Jurkat, Clone E6-1 (cell line): Measurements from ENCODE around the gene TAB3.
"Not testable (repeated sequence)": the region's sequence is repeated elsewhere in the genome, so short reads cannot be mapped to it uniquely, and the experiment has no call there.

Experiments used
- DNase-seq: peaks from one replicate; pipeline ENCODE4 v3.0.0-alpha.2; 2011; ENCODE audit warnings: low read depth, low spot score
- H3K4me3 ChIP-seq: 2 replicates; pipeline ENCODE4 v1.5.1; 2011; ENCODE audit warnings: mild to moderate bottlenecking, low read length, control low read depth, moderate library complexity

The TAB3 gene

DNA sequence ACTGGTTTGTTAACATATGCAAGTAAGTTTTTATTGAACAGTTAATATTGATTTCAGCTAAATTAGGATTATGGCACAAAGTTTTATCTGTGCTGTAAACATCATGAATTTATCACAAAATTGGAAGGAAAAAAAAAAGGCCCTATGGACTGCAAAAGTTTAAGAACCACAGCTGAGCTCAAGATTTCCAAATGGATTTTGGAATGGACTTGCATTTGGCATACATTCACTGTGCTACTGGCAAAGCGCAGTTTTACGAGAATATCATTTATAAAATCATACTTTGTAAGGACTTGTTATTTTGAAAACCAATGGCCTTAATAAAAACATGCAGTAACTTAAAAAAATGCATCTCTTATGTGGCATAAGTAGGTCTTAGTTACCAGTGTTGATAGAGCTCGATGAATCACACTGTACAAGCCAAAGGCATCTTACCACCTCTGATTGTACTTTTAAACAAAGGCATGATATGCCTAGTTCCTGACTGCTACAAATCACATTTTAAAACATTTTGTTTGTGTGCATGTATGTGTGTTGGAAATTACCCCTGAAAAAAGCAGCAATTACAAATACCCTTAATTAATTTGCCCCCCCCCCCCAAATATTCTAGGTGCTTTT, 58.6 kb downstream of the TAB3 start:
- no peak overlapping the region for H3K4me3 ChIP-seq
- DNase-seq: no peak

DNA sequence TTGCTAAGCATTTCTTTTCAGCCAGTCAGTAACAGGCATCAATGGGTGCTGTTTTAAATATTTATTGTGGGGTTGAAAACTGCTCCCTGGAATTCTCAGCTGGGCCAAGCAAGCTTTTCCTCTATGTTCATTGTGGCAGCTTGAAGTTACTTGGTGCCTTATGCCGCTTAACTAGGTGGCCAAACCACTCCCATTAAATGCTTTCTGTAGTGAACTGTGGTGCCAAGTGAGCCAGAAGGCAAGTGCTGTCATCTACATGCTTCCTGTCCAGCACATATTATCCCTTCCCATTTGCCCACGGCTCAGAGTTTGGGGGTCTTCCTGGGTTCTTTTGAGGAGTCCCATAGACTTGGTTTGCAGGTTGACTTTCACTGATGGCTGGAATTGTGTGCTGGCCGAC, 64.8 kb downstream of the TAB3 start:
- H3K4me3 ChIP-seq: no peak overlapping the region
- DNase-seq: no peak

DNA sequence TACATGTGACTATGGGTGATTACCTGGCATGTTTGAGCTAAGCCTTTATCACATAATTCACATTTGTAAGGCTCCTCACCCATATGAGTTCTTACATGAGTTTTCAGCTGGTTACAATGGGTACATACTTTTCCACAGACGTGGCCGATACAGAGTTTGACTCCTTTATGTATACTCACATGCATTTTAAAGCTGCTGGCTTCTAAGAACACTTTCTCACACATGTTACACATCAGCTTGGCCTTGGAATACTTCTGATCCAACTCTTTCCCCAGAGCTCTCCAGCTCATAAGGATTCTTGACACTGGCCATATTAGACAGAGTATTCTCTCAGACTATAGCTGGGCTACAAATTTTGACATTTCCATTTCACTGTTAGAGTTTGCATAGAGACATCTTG, 66.3 kb downstream of the TAB3 start:
- no peak for DNase-seq
- no peak overlapping the region for H3K4me3 ChIP-seq

DNA sequence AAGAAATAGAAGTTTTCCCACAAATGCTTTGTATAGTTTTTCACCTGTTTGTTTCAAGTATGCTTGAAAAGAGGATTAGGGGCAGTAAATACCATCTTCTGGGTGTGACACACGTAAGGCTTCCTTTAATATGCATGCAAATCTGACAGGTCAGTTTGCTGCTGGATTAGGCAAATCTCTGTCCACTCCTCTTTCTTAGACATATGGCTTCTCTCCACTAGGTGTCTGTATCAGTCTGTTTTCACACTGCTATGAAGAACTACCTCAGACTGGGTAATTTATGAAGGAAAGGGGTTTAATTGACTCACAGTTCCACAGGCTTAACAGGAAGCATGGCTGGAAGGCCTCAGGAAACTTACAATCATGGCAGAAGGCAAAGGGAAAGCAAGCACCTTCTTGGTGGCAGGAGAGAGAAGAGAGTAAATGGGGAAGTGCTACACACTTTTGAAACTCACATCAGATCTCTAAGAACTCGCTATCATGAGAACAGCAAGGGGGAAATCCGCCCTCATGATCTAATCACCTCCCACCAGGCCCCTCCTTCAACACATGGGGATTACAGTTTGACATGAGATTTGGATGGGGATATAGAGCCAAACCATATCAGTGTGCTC, 66.9 kb downstream of the TAB3 start:
- no peak for DNase-seq
- H3K4me3 ChIP-seq: no peak overlapping the region

DNA sequence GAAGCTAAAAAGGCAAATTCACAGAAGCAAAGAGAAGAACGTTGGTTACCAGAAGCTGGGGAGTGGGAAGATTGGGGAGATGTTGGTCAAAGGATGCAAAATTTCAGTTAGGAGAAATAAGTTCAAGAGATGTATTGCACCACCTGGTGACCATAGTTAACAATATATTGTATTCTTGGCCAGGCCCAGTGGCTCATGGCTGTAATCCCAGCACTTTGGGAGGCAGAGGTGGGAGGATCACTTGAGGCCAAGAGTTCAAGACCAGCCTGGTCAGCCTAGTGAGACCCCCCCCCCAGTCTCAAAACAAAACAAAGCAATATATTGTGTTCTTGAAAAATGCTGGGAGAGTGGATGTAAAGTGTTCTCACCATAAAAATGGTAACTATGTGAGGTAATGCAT, 67.9 kb downstream of the TAB3 start:
- no peak overlapping the region for H3K4me3 ChIP-seq
- DNase-seq: no peak

DNA sequence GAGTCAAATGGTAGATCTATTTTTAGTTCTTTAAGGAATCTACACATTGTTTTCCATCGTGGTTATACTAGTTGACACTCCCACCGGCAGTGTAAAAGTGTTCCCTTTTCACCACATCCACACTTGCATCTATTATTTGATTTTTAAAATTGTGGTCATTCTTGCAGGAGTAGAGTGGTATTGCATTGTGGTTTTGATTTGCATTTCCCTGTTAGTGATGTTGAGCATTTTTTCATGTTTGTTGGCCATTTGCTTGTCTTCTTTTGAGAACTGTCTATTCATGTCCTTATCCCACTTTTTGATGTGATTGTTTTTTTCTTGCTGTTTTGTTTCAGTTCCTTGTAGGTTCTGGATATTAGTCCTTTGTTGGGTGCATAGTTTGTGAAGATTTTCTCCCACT, 70.0 kb downstream of the TAB3 start:
- DNase-seq: no peak
- no peak overlapping the region for H3K4me3 ChIP-seq

DNA sequence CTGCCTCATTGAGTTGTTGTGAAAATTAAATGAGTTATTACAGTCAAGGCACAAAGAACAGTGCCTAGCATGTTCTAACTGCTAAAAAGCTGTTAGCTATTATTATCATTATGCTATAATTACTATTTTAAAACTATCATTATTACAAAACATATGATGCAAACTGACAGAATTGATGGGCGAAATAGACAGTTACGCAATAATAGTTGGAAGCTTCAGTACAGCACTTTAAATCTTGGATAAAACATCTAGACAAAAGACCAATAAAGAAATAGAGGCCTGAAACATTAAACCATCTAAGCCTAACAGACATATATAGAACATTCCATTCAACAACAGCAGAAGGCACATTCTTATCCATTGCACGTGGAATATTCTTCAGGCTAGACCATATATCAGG, 73.0 kb downstream of the TAB3 start:
- no peak for DNase-seq
- no peak overlapping the region for H3K4me3 ChIP-seq

DNA sequence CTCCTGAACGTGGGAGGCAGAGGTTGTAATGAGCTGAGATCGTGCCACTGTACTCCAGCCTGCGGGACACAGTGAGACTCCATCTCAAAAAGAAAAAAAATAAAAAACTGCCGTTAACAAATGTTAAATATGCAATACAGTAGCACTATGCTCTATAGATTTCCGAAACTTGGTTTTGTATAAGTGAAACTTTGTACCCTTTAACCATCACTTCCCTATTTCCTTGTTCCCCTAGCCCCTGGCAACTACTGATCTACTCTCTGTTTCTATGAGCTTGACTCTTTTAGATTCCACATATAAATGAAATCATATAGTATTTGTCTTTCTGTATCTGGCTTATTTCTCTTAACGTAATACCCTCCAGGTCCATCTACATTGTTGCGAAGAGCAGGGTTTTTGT, 74.1 kb downstream of the TAB3 start:
- DNase-seq: no peak
- no peak overlapping the region for H3K4me3 ChIP-seq

DNA sequence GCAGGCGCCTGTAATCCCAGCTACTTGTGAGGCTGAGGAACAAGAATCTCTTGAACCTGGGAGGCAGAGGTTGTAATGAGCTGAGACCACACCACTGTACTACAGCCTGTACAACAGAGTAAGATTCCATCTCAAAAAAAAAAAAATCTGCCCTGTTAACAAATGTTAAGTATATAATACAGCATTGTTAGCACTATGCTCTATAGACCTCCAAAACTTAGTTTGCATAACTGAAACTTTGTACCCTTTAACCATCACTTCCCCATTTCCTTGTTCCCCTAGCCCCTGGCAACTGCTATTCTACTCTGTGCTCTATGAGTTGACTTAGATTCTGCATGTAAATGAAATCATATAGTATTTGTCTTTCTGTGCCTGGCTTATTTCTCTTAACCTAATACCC, 76.7 kb downstream of the TAB3 start:
- DNase-seq: no peak
- no peak overlapping the region for H3K4me3 ChIP-seq

DNA sequence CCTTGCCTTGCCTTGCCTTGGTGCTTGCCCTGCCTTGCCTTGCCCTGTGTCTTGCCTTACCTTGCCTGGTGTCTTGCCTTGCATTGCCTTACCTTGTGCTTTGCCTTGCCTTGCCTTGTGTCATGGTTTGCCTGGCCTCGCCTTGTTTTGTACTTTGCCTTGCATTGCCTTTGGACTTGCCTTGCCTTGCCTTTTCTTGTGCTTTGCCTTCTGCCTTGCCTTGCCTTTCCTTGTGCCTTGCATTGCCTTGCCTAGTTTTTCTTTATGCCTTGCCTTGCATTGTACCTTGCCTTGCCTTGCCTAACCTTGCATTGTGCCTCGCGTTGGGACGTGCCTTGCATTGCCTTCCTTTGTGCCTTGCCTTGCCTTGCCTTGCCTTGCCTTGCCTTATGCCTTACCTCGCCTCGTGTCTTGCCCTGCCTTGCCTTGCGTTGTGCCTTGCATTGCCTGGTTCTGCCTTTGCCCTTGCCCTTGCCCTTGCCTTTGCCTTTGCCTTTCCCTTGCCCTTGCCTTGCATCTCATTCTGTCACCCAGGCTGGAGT, 82.8 kb downstream of the TAB3 start:
- H3K4me3 ChIP-seq: no peak overlapping the region
- no peak for DNase-seq

DNA sequence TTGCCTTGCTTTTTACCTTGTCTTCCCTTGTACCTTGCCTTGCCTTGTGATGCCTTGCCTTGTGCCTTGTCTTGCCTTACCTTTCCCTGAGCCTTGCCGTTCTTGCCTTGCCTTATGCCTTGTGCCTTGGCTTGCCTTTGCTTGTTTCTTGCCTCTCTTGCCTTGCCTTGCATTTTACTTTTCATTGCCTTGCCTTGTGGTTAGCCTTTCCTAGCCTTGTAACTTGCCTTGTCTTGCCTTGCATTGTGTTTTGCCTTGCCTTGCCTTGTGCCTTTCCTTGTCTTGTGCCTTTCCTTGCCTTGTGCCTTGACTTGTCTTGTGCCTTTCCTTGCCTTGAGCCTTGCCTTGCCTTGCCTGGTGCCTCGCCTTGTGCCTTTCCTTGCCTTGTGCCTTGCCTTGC, 84.6 kb downstream of the TAB3 start:
- no peak overlapping the region for H3K4me3 ChIP-seq
- no peak for DNase-seq

DNA sequence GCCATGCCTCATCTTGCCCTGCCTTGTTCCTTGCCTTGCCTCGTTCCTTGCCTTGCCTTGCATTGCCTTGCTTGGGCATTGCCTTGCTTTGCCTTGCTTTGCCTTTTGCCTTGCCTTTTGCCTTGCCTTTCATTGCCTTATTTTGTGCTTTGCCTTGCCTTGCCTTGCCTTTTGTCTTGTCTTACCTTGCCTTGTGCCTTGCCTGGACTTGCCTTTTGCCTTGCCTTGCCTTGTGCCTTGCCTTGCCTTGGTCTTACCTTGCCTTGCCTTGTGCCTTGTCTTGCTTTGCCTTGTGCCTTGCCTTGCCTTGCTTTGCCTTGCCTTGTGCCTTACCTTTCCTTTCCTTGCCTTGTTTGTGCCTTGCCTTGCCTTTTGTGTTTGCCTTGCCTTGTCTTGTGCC, 88.2 kb downstream of the TAB3 start:
- no peak for DNase-seq
- no peak overlapping the region for H3K4me3 ChIP-seq

DNA sequence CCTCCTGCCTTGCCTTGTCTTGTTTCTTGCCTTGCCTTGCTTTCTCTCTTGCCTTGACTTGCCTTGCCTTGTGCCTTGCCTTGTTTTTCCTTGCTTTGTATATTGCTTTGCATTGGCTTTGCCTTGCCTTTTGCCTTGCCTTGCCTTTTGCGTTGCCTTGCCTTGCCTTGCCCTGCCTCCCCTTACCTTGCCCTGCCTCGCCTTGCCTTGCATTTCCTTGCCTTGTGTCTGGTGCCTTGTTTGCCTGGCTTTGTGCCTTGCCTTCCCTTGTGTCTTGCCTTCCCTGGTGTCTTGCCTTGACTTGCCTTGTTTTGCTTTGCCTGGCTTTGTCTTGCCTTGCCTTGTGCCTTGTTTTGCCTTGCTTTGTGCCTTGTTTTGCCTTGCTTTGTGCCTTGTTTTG, 89.7 kb downstream of the TAB3 start:
- no peak for DNase-seq

DNA sequence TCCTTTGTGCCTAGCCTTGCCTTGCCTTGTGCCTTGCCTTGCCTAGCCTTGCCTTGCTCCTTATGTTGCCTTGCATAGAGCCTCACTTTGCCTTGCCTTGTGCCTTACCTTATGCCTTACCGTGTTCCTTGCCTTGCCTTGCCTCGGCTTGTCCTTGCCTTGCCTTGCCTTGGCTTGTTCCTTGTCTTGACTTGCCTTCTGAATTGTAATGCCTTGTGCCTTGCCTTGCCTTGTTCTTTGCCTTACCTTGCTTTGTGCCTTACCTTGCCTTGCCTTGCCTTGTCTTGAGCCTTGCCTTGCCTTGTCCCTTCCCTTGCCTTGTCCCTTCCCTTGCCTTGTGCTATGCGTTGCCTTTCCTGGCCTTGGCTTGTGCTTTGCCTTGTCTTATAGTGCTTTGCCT, 90.2 kb downstream of the TAB3 start:
- no peak for DNase-seq
- no peak overlapping the region for H3K4me3 ChIP-seq

More for the DNA sequence above, 89.7 kb downstream of the TAB3 start:
- no peak overlapping the region for H3K4me3 ChIP-seq

DNA sequence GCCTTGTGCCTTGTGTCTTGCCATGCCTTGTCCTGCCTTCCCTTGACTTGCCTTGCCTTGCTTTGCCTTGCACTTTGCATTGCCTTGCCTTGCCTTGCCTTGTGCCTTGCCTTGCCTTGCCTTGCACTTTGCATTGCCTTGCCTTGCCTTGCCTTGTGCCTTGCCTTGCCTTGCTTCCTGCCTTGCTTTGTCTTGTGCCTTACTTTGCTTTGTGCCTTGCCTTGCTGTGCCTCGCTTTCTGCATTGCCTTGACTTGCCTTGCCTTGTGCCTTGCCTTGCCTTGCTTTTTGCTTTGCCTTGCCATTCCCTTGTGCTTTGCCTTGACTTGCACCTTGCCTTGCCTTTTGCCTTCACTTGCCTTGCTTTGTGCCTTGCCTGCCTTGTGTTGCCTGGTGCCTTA, 91.8 kb downstream of the TAB3 start:
- H3K4me3 ChIP-seq, DNase-seq: not testable (repeated sequence)

DNA sequence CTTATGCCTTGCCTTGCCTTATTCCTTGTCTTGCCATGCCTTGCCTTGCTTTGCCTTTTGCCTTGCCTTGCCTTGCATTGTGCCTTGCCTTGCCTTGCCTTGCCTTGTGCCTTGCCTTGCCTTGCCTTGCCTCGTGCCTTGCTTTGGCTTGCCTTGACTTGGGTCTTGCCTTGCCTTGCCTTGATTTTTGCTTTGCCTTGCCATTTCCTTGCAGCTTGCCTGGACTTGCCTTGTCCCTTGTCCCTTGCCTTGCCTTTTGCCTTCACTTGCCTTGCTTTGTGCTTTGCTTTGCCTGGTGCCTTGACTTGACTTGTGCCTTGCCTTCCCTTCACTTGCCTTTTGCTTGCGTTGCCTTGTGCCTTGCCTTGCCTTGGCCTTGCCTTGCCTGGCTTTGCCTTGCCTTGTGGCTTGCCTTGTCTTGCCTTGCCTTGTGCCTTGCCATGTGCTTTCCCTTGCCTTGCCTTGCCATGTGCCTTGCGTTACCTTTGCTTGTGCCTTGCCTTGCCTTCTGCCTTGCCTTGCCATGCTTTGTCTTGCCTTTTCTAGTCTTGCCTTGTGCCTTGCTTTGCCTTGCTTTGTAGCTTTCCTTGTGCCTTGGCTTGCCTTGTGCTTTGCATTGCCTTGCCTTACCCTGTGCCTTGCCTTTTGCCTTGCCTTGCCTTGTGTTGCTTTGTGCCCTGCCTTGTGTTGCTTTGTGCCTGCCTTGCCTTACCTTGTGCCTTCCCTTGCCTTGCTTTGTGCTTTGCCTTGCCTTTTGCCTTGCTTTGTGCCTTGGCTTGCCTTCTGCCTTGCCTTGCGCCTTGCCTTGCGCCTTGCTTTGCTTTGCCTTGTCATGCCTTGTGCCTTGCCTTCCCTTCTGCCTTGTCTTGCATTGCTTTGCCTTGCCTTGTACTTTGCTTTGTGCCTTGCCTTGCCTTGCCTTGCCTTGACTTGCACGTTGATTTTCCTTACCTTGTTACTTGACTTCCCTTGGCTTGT, 92.8 kb downstream of the TAB3 start:
- no peak for DNase-seq
- H3K4me3 ChIP-seq: no peak overlapping the region

DNA sequence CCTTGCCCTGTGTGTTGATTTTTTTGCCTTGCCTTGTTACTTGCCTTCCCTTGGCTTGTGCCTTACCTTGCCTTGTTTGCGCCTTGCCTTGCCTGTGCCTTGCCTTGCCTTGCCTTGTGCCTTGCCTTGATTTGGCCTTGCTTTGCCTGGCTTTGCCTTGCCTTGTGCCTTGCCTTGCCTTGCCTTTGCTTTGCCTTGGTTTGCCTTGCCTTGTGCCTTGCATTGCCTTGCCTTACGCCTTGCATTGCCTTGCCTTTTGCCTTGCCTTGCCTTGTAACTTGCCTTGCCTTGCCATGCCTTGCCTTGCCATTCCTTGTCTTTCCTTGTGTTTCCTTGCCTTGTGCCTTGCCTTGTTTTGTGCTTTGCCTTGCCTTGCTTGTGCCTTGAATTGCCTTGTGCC, 94.6 kb downstream of the TAB3 start:
- DNase-seq: no peak
- H3K4me3 ChIP-seq: no peak overlapping the region

DNA sequence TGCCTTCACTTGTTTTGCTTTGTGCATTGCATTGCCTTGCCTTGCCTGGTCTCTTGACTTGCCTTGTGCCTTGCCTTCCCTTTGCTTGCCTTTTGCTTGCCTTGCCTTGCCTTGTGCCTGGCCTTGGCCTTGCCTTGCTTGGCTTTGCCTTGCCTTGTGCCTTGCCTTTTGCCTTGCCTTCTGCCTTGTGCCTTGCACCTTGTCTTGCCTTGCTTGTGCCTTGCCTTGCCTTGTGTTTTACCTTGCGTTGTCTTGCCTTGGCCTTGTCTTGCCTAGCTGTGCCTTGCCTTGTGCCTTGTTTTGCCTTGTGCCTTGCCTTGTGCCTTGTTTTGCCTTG, 95.3 kb downstream of the TAB3 start:
- no peak for DNase-seq
- no peak overlapping the region for H3K4me3 ChIP-seq

DNA sequence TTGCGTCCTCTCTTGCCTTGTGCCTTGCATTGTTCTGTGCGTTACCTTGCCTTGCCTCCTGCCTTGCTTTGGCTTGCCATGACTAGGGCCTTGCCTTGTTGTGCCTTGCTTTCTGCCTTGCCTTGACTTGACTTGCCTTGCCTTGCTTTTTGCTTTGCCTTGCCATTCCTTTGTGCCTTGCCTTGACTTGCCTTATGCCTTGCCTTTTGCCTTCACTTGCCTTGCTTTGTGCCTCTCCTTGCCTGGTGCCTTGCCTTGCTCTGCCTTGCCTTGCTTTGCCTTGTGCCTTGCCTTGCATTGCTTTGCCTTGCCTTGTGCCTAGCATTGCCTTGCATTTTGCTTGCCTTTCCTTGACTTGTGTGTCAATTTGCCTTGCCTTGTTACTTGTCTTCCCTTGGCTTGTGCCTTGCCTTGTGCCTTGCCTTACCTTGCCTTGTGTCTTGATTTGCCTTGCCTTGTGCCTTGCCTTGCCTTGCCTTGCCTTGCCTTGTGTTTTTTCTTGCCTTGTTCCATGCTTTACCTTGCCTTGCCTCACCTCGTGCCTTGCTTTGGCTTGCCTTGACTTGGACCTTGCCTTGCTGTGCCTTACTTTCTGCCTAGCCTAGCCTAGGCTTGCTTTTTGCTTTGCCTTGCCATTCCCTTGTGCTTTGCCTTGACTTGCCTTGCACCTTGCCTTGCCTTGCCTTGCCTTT, 95.8 kb downstream of the TAB3 start:
- no peak for DNase-seq
- no peak overlapping the region for H3K4me3 ChIP-seq
